ENCODE results near the gene FAF1. TPM values are rescaled to one million over a fixed set of nuclear protein-coding genes. Genes with fewer than 3 reads are reported as not detected.

The FAF1 gene
- total RNA-seq, 6 experiments from 2014 or later = 24.1 to 32.4 (median 31.6) TPM

DNA sequence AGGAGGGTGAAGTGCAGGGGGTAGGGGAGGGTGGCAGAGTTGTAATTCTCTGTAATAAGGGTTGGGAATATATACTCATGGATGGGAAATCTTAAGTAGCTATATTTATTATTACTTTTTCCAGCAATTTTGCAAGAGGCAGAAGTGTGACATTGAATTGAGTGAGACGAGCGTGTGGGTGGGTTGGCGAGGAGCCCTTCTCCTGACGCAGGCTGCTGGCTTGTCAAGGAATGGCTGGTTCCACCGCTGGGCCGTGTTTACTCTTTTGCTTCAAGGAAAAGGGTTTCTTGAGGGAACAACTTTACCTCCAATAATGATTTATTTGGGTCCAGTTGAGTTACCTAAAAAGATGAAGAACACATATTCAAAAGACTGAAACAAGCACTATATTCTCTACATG lies 518.9 kb downstream of the FAF1 start:
- 96% methylated on average over 6 of the region's 6 CpGs for WGBS (ENCODE audit: insufficient coverage, low coverage, low lambda C conversion rate, missing lambda C conversion rate)
- intact Hi-C loops (cut with DNase I) = no loop called here
- ATAC-seq = no peak

DNA sequence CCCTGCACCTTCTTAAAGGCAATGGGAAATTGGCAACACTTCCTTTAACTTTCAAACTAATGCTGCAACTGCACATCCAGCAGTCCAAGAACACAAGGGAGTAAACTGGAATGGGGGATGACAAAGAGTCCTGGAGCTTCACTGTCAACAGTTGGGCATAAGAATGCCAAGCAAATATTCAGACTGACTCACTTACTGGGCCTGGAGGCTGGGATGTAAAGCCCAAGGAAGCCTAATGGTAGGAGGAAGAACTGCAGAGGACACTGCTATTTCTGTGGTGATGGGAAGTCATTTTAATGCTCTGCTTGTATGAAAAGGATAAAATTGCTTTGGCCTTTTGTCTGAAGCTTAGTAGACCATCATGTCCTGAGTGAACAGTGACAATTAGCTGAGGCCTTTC lies 521.1 kb downstream of the FAF1 start:
- no peaks in the 10 kb centered on the region for H3K27me3 ChIP-seq
- H3K4me3 ChIP-seq = no peak overlapping the region
- no peaks in the 10 kb centered on the region for H3K4me1 ChIP-seq
- DNase-seq (no peak), ATAC-seq (no peak)
- TF ChIP-seq POLR2A (IDR thresholded peaks at IDR 0.05) = no peak
- TF ChIP-seq, protein P1, sequence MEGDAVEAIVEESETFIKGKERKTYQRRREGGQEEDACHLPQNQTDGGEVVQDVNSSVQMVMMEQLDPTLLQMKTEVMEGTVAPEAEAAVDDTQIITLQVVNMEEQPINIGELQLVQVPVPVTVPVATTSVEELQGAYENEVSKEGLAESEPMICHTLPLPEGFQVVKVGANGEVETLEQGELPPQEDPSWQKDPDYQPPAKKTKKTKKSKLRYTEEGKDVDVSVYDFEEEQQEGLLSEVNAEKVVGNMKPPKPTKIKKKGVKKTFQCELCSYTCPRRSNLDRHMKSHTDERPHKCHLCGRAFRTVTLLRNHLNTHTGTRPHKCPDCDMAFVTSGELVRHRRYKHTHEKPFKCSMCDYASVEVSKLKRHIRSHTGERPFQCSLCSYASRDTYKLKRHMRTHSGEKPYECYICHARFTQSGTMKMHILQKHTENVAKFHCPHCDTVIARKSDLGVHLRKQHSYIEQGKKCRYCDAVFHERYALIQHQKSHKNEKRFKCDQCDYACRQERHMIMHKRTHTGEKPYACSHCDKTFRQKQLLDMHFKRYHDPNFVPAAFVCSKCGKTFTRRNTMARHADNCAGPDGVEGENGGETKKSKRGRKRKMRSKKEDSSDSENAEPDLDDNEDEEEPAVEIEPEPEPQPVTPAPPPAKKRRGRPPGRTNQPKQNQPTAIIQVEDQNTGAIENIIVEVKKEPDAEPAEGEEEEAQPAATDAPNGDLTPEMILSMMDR (IDR thresholded peaks at IDR 0.05) = no peak
- intact Hi-C loops (cut with DNase I) = no loop called here
- H3K27ac ChIP-seq = no peak overlapping the region
- H3K9me3 ChIP-seq = no peaks in the 10 kb centered on the region
- H3K36me3 ChIP-seq = peaks cover 0 to 15% (median 2%) of the 10 kb centered on the region in 4 donors

More for the DNA sequence above, 518.9 kb downstream of the FAF1 start:
- no peaks in the 10 kb centered on the region for H3K27me3 ChIP-seq
- no peaks in the 10 kb centered on the region for H3K4me1 ChIP-seq
- no peak for TF ChIP-seq POLR2A (IDR thresholded peaks at IDR 0.05)
- TF ChIP-seq, protein P1 (IDR thresholded peaks at IDR 0.05) = no peak
- no peak for DNase-seq
- H3K9me3 ChIP-seq = no peaks in the 10 kb centered on the region
- H3K4me3 ChIP-seq = no peak overlapping the region
- H3K27ac ChIP-seq = no peak overlapping the region
- H3K36me3 ChIP-seq = peaks cover 0 to 15% (median 2%) of the 10 kb centered on the region in 4 donors

DNA sequence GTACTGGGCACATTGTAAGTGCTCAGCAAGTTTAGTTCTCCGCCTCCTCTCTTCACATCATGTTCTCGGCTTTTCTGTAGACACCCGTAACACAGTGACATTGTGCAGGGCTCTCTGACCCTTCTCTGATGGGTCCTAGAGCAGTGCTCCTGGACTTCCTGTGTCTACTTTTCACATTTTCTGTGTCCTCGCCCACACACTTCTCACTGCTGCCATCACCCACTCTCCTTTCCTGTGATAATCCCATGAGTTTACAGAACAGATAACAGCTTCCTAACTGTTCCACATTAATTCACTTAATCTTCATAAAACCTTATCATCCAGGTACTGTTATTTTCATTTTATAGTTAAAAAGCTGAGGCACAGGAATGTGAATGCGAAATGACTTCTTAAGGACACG lies 523.6 kb downstream of the FAF1 start:
- WGBS (ENCODE audit: insufficient coverage, low coverage, low lambda C conversion rate, missing lambda C conversion rate) = 86% methylated on average over 4 of the region's 6 CpGs
- TF ChIP-seq POLR2A (IDR thresholded peaks at IDR 0.05) = no peak
- TF ChIP-seq, protein P1 (IDR thresholded peaks at IDR 0.05) = no peak
- peaks cover 0 to 15% (median 2%) of the 10 kb centered on the region in 4 donors for H3K36me3 ChIP-seq
- DNase-seq (no peak), ATAC-seq (no peak)
- no peak overlapping the region for H3K4me3 ChIP-seq
- no peak overlapping the region for H3K27ac ChIP-seq
- peaks cover 0 to 3% of the 10 kb centered on the region in 2 donors for H3K27me3 ChIP-seq
- no peaks in the 10 kb centered on the region for H3K9me3 ChIP-seq
- intact Hi-C loops (cut with DNase I) = no loop called here
- H3K4me1 ChIP-seq = no peaks in the 10 kb centered on the region

DNA sequence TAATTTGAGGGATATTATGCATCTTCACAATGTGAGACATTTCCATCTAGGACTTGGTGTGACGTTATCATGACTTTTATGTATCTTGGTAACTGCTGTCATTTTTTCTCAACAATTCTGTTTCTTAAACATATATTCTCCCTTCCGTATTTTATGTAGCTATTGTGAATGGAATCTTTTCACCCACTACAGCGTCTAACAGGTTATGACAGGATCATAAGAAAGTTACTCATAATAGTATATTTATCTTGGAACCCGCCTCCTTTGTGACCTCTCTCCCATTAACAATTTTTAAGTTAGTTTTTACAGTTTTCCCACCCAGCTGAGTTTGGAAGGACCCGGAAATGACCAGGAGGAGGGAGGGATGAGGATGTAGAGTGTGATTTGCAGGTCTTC lies 530.1 kb downstream of the FAF1 start:
- no peak for DNase-seq
- Histone ChIP-seq H3K27ac (no peak overlapping the region), H3K4me1 (peaks cover 0 to 20% (median 0%) of the 10 kb centered on the region in 4 donors), H3K4me3 (no peak overlapping the region), H3K27me3 (peaks cover 19 to 43% of the 10 kb centered on the region in 2 donors), H3K9me3 (no peaks in the 10 kb centered on the region), H3K36me3 (no peaks in the 10 kb centered on the region)
- intact Hi-C loops (cut with DNase I) = no loop called here
- ATAC-seq = no peak
- no peak for TF ChIP-seq POLR2A (IDR thresholded peaks at IDR 0.05)
- TF ChIP-seq, protein P1 (IDR thresholded peaks at IDR 0.05) = no peak
- 7% methylated on average over 5 of the region's 5 CpGs for WGBS (ENCODE audit: insufficient coverage, low coverage, low lambda C conversion rate, missing lambda C conversion rate)

Data from right lobe of liver (tissue), 6 donors.